Suprapubic skin (tissue), 3 donors: ENCODE results near the gene NBPF8.
A peak's percentile ranks its signal among the peaks of the same experiment; 100 is the strongest.
"Not testable (repeated sequence)": the region's sequence is repeated elsewhere in the genome, so short reads cannot be mapped to it uniquely, and the experiment has no call there.

Experiments
- CTCF ChIP-seq, 2 donors: fragments of 200-600 bp in 1 of 2; fragments of 450-650 bp in 1 of 2; sonication (generic) in 1 of 2; IDR thresholded peaks; one replicate each; pipeline ENCODE4 v1.5.1; 2016 to 2019; ENCODE audit warnings: antibody characterized with exemption in 2 of 2, mild to moderate bottlenecking in 1 of 2, moderate library complexity in 1 of 2
- EP300 ChIP-seq: sonication (generic); formaldehyde crosslinking; IDR thresholded peaks from one replicate; pipeline ENCODE4 v1.6.1; 2017; ENCODE audit warnings: antibody characterized with exemption
- POLR2A ChIP-seq, 2 donors: fragments of 450-650 bp; IDR thresholded peaks; one replicate each; pipeline ENCODE4 v1.6.1; 2017; ENCODE audit warnings: antibody characterized with exemption in 2 of 2, mild to moderate bottlenecking in 2 of 2, moderate library complexity in 2 of 2

- TF ChIP-seq POLR2A (IDR thresholded peaks at IDR 0.05); EP300: not testable (repeated sequence)
- TF ChIP-seq CTCF (IDR thresholded peaks at IDR 0.05) = peak in 1 of 2 donors; percentile 18
Observed at GRCh38 chr1:120388597-120389126, 26.2 kb upstream of the NBPF8 start.
